ENCODE results near the gene COL4A3.

Gene COL4A3

DNA sequence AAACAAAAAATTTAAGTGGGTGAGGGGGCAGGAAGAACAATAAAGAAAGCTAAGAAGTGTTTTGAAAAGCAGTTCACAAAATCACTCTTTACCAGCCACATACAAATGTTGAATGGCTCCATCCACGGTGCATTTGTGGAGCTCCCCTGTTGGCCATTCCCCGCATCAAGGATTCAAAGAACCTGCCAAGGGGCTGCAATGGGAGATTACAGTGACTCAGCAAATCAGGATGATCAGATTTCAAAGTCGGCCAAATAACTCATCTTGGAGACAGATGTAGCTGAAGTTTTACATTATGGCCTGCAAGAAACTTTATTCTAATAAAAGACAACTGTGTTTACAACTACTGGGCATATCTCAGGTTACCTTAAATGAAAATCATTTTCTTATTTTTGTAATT, 26.9 kb downstream of the COL4A3 start:
- TF ChIP-seq, protein P1, sequence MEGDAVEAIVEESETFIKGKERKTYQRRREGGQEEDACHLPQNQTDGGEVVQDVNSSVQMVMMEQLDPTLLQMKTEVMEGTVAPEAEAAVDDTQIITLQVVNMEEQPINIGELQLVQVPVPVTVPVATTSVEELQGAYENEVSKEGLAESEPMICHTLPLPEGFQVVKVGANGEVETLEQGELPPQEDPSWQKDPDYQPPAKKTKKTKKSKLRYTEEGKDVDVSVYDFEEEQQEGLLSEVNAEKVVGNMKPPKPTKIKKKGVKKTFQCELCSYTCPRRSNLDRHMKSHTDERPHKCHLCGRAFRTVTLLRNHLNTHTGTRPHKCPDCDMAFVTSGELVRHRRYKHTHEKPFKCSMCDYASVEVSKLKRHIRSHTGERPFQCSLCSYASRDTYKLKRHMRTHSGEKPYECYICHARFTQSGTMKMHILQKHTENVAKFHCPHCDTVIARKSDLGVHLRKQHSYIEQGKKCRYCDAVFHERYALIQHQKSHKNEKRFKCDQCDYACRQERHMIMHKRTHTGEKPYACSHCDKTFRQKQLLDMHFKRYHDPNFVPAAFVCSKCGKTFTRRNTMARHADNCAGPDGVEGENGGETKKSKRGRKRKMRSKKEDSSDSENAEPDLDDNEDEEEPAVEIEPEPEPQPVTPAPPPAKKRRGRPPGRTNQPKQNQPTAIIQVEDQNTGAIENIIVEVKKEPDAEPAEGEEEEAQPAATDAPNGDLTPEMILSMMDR (conservative IDR thresholded peaks at IDR 0.05) = no peak
- TF ChIP-seq ZFX (IDR thresholded peaks at IDR 0.05) = no peak
- H3K27ac ChIP-seq = no peak overlapping the region

DNA sequence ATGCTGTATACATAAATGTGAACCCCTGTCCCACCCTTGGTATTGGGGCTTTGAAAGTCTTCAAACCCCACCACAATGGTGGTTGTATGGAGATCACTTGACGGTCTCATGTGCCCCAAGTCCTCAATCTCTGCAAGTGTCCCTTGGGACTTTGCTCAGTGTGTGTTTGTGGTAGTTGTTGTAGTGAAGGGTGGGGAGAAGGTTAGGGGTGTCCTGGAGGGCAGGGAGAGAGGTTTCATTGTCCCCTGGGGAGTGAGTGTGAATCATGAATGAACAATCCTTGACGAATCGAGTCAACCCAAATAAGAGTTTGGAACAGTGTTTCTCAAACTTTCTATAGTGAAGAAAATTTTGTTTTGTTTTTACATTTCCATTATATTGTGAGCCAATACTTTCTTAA, 28.1 kb downstream of the COL4A3 start:
- H3K27ac ChIP-seq = no peak overlapping the region
- TF ChIP-seq ZFX (IDR thresholded peaks at IDR 0.05) = no peak
- TF ChIP-seq, protein P1 (conservative IDR thresholded peaks at IDR 0.05) = no peak

DNA sequence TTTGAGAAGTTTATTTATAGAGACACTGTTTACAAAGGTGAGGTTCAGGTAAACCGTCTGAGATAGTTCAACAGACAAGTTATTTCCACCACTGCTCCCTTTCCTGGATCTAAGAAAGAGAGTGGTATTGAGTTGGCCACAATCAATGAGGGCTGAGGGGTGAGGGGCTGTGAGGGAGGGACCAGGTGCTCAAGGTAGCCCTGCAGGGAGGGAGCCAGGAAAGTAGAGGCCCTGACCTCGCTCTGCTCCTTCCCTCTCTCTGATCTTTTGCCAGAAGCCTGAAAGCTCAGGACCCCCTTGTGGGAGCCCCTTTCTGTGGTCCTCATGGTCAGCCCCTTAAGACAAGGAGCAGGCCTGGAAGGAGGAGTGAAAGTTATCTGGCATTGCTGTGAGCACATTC, 29.8 kb downstream of the COL4A3 start:
- TF ChIP-seq, protein P1 (conservative IDR thresholded peaks at IDR 0.05) = no peak
- TF ChIP-seq ZFX (IDR thresholded peaks at IDR 0.05) = no peak
- no peak overlapping the region for H3K27ac ChIP-seq

DNA sequence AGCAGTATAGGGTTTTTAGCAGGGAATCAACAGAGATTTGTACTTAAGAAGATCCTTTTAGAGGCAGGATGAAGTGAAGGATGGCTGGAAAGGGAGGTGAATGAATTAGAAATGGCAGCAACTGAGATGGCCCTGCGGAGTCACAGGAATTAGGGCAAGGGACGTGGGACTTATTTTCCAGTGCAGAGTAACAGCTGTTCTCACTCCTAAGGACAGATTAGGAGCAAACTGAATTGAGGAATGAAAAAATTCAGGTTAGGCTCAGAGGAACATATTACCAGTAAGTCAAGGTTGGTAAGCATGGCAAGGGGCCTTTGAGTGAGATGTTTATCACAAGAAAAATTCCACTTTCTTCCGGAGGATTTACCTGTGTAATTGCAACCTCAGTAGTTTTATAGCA, 34.4 kb downstream of the COL4A3 start:
- no peak overlapping the region for H3K27ac ChIP-seq
- TF ChIP-seq ZFX (IDR thresholded peaks at IDR 0.05) = no peak
- TF ChIP-seq, protein P1 (conservative IDR thresholded peaks at IDR 0.05) = no peak

DNA sequence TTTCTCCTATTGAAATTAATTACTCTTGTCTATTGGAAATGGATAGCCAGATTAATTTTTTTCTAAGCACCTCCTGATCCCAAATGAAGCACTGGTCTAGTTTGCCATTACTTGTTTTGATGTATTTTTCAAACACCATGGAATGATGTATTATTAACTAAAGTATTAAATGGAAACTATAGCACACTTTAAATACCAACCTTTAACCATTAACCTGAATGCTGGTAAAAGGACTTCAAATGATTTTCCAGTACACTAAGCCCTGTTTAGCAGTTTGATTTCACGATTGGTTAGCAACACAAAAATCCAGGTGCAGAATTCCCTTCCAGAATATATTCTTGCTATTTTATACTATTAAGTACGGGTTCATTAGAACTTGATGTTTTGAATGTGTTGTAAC, 37.3 kb downstream of the COL4A3 start:
- H3K27ac ChIP-seq = no peak overlapping the region
- TF ChIP-seq ZFX (IDR thresholded peaks at IDR 0.05) = no peak
- TF ChIP-seq, protein P1 (conservative IDR thresholded peaks at IDR 0.05) = no peak

DNA sequence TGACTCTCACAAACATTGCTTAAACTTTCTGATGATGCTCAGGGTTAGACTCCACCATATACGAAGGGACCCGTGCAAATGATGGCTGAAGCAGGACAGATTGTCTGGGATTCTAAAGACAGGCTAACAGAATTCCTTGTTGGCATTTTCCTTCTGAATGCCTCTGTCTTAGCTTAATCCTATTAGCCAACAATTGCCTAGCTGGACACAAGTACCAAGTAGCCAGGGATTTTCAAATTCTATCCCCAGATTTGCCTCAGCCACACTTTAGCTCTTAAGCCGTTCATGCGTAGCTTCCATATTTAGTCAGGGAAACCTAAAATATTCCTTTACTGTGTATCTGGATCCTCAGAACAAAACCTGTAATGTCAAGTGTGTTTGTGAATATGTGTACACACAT, 40.0 kb downstream of the COL4A3 start:
- TF ChIP-seq, protein P1 (conservative IDR thresholded peaks at IDR 0.05) = no peak
- TF ChIP-seq ZFX (IDR thresholded peaks at IDR 0.05) = no peak
- no peak overlapping the region for H3K27ac ChIP-seq

DNA sequence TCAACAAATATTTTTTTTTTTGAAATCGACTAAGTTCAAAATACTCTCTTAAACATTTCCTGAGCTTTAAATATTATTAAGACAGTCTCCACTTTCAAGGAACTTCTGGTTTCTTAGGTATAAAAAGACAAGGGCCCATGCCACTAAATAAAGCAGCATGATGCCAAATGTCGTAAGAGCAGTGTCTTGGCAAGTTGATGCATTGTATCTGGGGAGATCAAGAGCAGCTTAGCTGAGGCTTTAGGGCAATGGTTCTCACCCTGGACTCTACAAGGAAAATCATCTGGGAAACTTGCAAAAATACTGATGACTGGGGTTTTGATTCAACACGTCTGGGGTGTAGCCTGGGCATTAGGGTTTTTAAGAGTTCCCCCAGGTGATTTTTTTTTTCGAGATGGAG, 41.3 kb downstream of the COL4A3 start:
- no peak overlapping the region for H3K27ac ChIP-seq
- TF ChIP-seq, protein P1 (conservative IDR thresholded peaks at IDR 0.05) = no peak
- no peak for TF ChIP-seq ZFX (IDR thresholded peaks at IDR 0.05)

Data from C4-2B (cell line).